Ishikawa (cell line): ENCODE measurements around the gene MYO9A.

Experiments
- CEBPB ChIP-seq: IDR thresholded peaks from 2 replicates; pipeline ENCODE4 v1.6.1; 2012
- CREB1 ChIP-seq: IDR thresholded peaks from 2 replicates; pipeline ENCODE4 v1.6.1; 2012; ENCODE audit warnings: low read depth
- EGR1 ChIP-seq: IDR thresholded peaks from 2 replicates; pipeline ENCODE4 v1.6.1; 2012
- EP300 ChIP-seq: IDR thresholded peaks from 2 replicates; pipeline ENCODE4 v1.6.1; 2012; ENCODE audit warnings: borderline replicate concordance
- FOXM1 ChIP-seq: IDR thresholded peaks from 2 replicates; pipeline ENCODE4 v1.6.1; 2012; ENCODE audit warnings: low read depth, borderline replicate concordance
- NFIC ChIP-seq: IDR thresholded peaks from 2 replicates; pipeline ENCODE4 v1.6.1; 2012
- RAD21 ChIP-seq: IDR thresholded peaks from 2 replicates; pipeline ENCODE4 v1.6.1; 2012; ENCODE audit warnings: low read depth
- TAF1 ChIP-seq: IDR thresholded peaks from 2 replicates; pipeline ENCODE4 v1.6.1; 2012; ENCODE audit warnings: low read depth, mild to moderate bottlenecking
- TCF12 ChIP-seq: IDR thresholded peaks from 2 replicates; pipeline ENCODE4 v1.6.1; 2012; ENCODE audit warnings: low read depth
- TEAD4 ChIP-seq: IDR thresholded peaks from 2 replicates; pipeline ENCODE4 v1.6.1; 2012
- YY1 ChIP-seq: IDR thresholded peaks from 2 replicates; pipeline ENCODE4 v1.6.1; 2012; ENCODE audit warnings: low read depth
- ZBTB7A ChIP-seq: IDR thresholded peaks from 2 replicates; pipeline ENCODE4 v1.6.1; 2012; ENCODE audit warnings: low read depth
- TF ChIP-seq, protein P1 (sequence below): IDR thresholded peaks from 2 replicates; pipeline ENCODE4 v1.6.1; 2012
- TF ChIP-seq, protein P2 (sequence below): IDR thresholded peaks from 2 replicates; pipeline ENCODE4 v1.6.1; 2012; ENCODE audit warnings: low read depth, mild to moderate bottlenecking
- TF ChIP-seq, protein P3 (sequence below): IDR thresholded peaks from 2 replicates; pipeline ENCODE4 v1.6.1; 2012

Gene MYO9A

GRCh38 chr15:72086010-72086697 lies 31.8 kb downstream of the MYO9A start:
- TF ChIP-seq TCF12, result no peak
- TF ChIP-seq RAD21, result peak; percentile 21; the same call in 1 of the 2 replicates
- TF ChIP-seq EP300, result no peak
- TF ChIP-seq, protein P1, sequence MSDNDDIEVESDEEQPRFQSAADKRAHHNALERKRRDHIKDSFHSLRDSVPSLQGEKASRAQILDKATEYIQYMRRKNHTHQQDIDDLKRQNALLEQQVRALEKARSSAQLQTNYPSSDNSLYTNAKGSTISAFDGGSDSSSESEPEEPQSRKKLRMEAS, result peak; percentile 54; the same call in 1 of the 2 replicates

DNA sequence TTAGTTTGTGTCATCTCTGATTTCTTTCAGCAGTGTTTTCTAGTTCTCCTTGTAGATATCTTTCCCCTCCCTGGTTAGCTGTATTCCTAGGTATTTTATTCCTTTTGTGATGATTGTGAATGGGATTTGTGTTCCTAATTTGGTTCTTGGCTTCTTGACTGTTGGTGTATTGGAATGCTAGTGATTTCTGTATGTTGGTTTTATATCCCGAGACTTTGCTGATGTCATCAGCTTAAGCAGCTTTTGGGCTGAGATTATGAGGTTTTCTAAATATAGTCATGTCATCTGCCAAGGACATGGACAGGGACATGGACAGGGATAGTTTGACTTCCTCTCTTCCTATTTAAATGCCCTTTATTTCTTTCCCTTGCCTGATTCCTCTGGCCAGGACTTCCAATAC lies 35.8 kb downstream of the MYO9A start:
- TF ChIP-seq EP300 (no peak), CREB1 (no peak), TEAD4 (no peak), ZBTB7A (no peak), FOXM1 (no peak)
- TF ChIP-seq, protein P1, result no peak

- TF ChIP-seq, protein P2, sequence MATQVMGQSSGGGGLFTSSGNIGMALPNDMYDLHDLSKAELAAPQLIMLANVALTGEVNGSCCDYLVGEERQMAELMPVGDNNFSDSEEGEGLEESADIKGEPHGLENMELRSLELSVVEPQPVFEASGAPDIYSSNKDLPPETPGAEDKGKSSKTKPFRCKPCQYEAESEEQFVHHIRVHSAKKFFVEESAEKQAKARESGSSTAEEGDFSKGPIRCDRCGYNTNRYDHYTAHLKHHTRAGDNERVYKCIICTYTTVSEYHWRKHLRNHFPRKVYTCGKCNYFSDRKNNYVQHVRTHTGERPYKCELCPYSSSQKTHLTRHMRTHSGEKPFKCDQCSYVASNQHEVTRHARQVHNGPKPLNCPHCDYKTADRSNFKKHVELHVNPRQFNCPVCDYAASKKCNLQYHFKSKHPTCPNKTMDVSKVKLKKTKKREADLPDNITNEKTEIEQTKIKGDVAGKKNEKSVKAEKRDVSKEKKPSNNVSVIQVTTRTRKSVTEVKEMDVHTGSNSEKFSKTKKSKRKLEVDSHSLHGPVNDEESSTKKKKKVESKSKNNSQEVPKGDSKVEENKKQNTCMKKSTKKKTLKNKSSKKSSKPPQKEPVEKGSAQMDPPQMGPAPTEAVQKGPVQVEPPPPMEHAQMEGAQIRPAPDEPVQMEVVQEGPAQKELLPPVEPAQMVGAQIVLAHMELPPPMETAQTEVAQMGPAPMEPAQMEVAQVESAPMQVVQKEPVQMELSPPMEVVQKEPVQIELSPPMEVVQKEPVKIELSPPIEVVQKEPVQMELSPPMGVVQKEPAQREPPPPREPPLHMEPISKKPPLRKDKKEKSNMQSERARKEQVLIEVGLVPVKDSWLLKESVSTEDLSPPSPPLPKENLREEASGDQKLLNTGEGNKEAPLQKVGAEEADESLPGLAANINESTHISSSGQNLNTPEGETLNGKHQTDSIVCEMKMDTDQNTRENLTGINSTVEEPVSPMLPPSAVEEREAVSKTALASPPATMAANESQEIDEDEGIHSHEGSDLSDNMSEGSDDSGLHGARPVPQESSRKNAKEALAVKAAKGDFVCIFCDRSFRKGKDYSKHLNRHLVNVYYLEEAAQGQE, result no peak
- no peak for TF ChIP-seq EGR1
- TF ChIP-seq ZBTB7A, result no peak
- TF ChIP-seq CEBPB, result no peak
- no peak for TF ChIP-seq EP300
- no peak for TF ChIP-seq RAD21
- TF ChIP-seq TCF12, result no peak
- TF ChIP-seq CREB1, result no peak
- TF ChIP-seq YY1, result no peak
- TF ChIP-seq NFIC, result no peak
- no peak for TF ChIP-seq FOXM1
- no peak for TF ChIP-seq TAF1
- TF ChIP-seq, protein P1, result no peak
- no peak for TF ChIP-seq TEAD4
- TF ChIP-seq, protein P3, sequence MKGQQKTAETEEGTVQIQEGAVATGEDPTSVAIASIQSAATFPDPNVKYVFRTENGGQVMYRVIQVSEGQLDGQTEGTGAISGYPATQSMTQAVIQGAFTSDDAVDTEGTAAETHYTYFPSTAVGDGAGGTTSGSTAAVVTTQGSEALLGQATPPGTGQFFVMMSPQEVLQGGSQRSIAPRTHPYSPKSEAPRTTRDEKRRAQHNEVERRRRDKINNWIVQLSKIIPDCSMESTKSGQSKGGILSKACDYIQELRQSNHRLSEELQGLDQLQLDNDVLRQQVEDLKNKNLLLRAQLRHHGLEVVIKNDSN, result no peak
These were observed 39.1 kb downstream of the MYO9A start for GRCh38 chr15:72078887-72079286.

- no peak for TF ChIP-seq EGR1
- TF ChIP-seq, protein P3, result no peak
- TF ChIP-seq, protein P2, result no peak
- no peak for TF ChIP-seq CREB1
- TF ChIP-seq TAF1, result no peak
- TF ChIP-seq NFIC, result no peak
- TF ChIP-seq FOXM1, result no peak
- TF ChIP-seq, protein P1, result no peak
- no peak for TF ChIP-seq EP300
These were observed 40.0 kb downstream of the MYO9A start for GRCh38 chr15:72077950-72078349.

- TF ChIP-seq, protein P3, result no peak
- TF ChIP-seq EP300, result no peak
These were observed 43.5 kb downstream of the MYO9A start for GRCh38 chr15:72074335-72075060.
